SKM-1 treated with dmso at 0.1 percent for 144 hours (cell line): Measurements from ENCODE around the gene LRRK1.

ENCODE experiments used
- DNase-seq: peaks from one replicate; lab custom pipeline; 2025; ENCODE audit not compliant: unreplicated experiment; lab: John Stamatoyannopoulos, UW

LRRK1 gene

DNA sequence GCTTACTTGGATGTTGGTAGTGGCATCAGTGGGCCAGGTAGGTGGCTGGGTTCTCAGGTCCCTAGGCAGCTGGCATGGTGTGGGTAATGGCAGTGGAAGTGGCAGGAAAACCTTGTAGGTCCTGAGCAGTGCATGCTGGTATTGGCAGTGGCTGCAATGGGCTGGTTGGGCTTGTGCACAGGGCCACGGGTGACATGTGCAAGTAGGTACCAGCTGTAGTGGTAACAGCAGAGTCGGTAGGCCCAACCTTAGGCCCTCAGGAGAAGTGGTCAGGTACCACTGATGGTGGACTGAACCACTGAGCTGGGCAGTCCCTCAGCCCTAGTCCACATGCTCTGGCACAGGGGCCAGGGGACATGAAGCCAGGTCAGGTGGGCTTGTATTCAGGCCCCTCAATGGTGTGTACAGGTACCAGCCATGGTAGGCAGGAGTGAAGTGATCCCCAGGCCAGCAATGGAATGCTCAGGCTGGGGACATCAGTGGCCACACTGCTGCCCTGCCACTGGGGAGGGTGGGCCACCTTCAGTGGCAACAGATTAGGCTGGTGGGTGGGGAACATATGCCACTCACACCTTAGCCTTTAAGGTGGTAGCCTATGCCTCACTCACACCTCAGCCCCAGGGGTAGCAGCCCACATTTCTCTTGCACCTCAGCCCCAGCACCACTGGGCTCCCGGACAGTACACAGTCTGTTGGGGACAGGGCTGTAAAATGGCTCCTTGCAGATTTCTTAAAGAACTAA is 118.1 kb downstream of the LRRK1 start:
- DNase-seq: no peak

GRCh38 chr15:101038327-101039003 is 119.3 kb downstream of the LRRK1 start:
- DNase-seq: no peak

GRCh38 chr15:101039461-101039860 is 120.3 kb downstream of the LRRK1 start:
- no peak for DNase-seq

DNA sequence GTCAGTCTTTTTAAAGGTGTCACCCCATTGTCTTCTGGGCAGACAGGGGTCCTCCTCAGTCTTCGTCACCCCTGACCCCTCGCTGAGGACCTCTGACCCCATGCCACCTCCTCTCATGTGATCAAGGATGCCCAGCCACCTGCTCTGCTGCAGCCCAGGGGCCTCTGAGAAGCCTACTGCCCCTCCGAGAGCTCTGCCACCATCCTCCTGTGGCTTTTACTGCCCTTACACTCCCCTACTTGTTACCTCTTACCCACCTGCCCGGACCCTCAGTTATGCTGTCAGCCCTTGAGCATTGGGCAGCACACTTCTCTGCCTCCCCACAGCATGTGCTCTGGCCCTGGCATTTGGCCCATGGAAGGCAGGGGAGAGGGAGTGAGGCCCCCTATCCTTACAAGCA is 123.2 kb downstream of the LRRK1 start:
- no peak for DNase-seq

DNA sequence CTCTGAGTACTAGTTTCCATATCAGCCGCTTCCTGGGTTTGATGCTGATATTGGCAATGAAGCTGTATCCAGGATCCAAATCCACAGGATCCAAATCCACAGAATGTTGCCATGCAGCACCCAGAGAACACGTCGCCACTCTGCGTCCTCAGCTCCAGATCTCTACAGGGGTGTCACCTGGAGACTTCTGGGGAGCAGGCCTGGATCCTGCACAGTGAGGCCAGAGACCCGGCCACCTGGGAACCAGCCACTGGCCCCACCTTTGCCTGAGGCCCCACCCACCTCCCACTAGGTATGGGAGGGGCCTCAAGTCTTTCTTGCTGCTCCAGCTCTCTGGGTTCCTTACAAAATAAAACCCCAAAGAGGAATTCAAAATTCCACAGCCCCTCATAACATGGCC is 123.9 kb downstream of the LRRK1 start:
- DNase-seq: no peak

- DNase-seq: no peak
These were observed 124.9 kb downstream of the LRRK1 start for GRCh38 chr15:101043911-101044624.

GRCh38 chr15:101044625-101045235 is 125.6 kb downstream of the LRRK1 start:
- DNase-seq: no peak

DNA sequence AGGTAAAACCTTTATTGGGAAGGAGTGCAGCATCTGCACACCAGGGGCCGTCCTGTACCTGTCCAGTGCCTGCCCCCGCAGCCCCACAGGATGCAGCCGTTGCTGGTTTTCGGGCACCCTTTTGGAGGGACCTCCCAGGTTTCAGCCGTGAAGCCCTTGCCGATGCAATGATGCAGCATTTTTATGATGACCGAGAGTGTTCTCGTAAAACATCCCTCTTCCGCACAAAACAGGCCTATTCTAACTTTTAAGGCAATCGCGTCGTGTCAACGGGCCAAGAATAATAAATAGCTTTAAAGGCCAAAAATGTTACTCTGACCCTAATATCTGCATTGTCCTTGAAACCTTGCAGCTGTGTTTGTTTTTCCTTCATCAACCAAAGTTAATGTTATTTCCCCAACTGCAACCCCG is 126.1 kb downstream of the LRRK1 start:
- DNase-seq: no peak

DNA sequence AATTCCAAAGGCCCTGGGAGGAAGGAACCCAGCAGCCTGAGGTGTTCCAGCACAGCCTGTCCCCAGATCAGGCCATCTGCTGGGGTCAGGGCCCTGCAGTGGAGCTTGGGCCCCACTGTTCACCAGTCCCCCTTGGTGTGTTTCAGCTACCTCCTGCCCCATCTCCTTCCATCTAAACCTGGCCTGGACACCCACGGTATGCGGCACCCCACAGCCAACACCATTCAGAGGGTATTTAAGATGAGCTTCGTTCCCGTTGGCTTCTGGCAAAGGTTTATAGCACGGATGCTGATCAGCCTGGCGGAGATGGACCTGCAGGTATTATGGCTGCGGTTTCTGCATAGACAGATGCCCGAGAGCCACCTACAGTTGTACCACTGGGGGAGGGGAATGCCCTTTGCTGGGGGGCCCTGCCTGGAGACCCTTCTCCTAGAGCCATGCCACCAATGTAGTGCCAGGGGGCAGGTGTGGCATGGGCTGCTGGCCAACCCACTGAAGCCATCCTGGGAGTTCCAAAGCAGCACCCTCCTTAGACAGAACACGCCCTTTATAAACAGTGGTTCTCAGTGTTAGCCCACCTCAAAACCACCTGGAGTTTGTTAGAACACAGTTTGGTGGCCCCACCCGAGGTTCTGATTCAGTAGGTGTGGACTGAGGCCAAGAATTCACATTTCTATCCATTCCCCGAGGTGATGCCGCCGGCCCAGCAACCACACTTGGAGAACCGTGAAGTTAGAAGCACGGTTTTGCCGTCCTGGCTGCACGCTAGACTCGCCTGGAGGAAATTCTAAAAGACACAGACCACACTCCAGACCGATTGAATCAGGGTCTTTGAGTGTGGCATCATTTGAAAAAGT is 126.9 kb downstream of the LRRK1 start:
- no peak for DNase-seq

DNA sequence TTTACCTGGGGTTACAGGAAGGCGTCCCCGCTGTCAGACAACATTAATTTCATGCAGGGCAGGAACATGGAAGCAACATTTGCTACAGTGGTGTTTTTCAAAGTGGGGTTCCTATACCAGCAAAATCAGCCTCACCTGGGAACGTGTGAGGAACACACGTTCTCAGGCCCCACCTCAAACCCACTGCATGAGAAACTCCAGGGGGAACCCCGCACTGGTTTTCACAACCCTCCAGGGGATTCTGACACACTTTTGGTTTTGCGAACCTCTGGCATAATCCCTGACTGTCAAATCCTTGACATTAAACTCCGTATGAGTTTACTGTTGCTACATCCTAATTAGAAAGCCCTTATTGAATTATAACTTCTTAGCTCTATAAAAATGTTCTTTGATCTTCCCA is 127.7 kb downstream of the LRRK1 start:
- no peak for DNase-seq

DNA sequence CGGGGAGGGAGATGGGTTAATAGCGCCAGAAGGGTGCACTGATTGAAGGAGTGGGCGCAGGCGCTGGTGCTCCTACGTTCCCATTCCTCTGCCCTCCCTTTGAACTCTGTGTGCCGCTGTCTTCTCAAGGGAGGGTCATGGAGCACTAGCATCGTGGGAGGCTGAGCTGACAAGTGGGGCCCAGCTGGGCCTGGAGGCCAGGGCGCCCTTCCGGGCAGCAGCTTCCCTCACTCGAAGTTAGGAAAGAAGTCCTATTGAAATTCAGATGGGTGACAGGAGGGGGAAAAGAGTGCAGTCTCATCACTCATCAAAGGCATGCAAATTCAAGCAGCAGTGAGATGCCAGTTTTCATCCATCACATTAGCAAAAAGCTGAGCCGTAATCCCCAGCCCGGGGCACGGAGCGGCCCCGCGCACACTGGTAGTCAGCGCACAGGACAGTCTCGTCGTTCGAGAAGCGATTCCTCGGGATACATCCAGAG is 128.2 kb downstream of the LRRK1 start:
- no peak for DNase-seq

DNA sequence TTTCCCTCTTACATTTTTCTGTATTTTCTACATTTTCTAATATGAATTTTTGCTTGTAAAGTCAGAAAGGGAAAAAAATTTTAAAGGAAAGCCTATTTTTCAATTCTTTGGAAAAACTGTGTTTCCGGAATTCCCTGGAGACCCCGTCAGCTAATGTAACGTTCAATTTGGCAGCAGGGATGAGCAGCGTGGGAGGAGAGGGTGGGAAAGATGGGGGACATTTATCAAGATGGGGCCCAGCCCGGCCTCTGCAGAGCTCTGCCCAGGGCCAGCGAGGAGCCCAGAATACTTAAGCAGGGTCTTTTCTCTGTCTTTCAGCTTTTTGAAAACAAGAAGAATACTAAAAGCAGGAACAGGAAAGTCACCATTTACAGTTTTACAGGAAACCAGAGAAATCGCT is 129.0 kb downstream of the LRRK1 start:
- no peak for DNase-seq

GRCh38 chr15:101048581-101049030 is 129.4 kb downstream of the LRRK1 start:
- no peak for DNase-seq

DNA sequence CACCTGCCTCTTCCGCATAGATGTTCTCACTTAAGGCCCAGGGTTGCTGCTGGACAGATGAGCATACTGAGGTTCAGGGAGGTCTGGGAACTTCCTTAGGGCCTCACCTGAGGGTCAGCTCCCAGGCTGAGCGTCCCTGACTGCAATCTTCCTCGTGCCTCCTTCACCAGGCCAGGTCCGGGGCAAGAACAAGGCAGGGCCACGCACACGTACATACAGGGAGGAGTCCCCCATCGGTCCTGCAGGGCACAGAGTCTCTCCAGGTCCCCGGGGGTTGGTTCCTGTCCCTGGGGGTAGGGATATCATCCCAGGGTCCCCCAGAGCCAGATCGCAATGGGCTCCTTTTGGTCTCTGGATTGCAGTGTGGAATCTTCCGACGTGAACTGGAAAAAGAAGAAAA is 130.1 kb downstream of the LRRK1 start:
- no peak for DNase-seq

GRCh38 chr15:101049856-101050622 is 130.9 kb downstream of the LRRK1 start:
- no peak for DNase-seq

DNA sequence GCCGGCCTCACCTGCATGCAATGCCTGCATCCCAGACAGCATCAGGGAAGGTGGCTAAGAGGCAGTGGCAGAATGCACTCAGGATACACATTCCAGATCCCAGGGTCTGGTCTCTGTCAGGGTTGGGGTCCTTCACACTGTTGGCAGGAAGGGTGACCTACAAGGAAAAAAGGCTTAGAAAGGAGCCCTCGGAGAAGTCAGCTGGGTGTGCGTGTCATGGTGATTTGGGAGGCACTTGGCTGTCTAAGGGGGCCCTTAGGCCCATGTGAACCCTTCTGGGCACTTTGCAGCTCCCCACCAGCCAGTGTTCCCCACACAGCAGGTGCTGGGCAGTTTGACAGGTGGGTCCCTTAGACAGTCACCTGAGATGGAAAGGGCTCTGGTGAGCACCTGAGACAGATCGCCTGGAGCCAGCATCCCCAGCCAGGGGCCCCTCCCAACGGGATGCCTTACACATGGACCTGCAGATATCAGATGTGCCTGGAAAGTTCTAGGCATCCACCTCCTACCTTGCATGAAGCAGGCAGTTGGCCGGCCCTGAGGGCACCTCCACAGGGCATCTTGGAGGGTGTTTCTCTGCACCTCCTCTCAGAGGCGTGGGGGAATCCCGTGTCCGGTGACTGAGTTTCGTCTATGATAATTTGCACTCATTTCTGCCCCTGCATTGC is 131.6 kb downstream of the LRRK1 start:
- no peak for DNase-seq

DNA sequence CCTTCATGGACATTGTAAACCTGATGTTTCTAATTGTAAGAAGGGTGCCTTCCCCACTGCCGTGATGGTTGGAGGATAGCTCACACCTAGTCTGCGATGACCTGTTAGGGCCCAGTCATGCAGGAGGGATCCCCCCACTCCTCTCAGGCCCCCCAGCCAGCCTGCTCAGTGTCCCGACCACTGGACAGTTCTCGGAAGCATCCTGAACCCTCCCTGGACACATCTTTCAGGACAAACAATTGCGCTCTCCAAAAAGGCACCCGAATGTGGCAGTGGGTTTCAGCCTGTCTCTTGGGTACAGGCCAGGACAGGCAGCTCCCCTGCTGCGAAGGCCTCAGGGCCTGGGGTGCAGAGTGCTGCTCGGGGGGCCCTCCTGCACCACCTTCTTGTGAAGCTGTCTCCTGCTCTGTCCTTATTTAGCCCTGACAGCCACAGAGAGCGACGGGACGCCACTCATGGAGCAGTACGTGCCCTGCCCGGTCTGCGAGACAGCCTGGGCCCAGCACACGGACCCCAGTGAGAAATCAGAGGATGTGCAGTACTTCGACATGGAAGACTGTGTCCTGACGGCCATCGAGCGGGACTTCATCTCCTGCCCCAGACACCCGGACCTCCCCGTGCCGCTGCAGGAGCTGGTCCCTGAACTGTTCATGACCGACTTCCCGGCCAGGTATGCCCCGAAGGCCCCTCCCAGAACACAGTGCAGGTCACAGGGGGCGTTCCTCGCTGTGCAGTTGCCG is 132.3 kb downstream of the LRRK1 start:
- DNase-seq: no peak

GRCh38 chr15:101052031-101052620 is 133.0 kb downstream of the LRRK1 start:
- no peak for DNase-seq
